Measurements from ENCODE around the gene ITIH5. TPM values are rescaled to one million over a fixed set of nuclear protein-coding genes. Genes with fewer than 3 reads are reported as not detected.
A peak's percentile ranks its signal among the peaks of the same experiment; 100 is the strongest.
"Not testable (repeated sequence)": the region's sequence is repeated elsewhere in the genome, so short reads cannot be mapped to it uniquely, and the experiment has no call there.

ITIH5 gene
- total RNA-seq, 1 donor from 2014 or later = 2.3 TPM

DNA sequence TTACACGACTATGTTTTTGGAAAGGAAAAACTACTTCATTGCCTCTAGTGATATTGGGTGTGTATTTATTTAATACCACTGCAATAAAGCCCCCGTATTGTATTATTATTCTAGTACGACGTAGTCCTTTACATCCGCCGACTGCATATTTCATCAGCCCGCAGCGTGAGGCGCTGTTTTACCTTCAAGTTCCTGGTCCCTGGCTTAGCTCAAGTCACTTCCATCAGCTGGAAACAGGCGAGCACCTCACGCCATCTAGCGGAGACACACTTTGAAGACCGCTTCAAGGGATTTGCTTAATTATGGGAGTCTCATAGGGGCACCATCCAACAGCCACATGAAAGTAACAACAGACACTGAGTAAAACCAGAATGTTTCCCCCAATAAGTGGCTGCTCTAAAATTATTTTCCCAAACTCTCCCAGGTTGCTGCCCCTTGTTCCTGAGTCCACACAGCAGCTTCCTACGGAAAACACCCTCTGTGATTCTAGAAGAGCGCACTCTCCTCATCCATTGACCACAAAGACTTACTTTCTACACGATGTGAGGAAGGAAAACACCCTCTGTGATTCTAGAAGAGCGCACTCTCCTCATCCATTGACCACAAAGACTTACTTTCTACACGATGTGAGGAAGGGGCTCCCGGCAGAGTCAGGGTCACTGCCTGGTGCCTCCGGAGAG, 20.6 kb upstream of the ITIH5 start:
- peak; percentile 91 for ATAC-seq

DNA sequence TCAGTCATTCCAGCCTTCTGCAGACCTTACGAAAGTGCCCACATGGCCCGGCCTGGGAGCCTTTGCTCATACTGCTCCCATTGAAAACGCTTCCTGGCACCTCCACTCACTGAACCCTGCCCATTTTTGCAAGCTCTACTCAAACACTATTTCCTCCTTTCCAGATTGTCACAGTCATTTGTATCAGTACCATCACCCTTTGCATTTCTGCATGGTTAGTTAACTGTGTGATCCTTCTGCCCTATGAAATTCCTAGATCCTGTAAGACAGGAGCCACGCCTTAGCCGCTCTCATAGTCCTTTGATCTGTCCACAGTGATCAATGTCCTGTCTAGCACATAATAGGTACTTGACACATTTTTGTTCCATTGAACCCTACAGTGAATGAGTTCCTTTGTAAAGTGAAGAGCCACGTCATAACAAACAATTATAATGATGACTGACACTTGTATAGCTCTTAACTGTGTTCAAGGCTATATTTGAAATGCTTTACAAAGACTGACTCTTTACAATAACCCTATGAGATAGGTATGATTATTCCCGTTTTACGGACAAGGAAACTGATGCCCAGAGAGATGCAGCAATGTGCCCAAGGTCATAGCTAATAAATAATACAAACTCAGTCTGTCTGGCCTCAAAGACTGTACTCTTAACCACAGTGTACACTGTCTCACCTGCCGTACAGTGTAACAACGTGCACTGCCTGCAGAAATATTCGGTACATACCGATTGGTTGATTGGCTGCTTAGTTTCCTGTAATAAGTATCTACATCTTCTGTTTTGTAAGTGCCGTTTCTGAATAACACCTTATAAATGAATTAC, 19.8 kb upstream of the ITIH5 start:
- peak; percentile 88 for ATAC-seq

DNA sequence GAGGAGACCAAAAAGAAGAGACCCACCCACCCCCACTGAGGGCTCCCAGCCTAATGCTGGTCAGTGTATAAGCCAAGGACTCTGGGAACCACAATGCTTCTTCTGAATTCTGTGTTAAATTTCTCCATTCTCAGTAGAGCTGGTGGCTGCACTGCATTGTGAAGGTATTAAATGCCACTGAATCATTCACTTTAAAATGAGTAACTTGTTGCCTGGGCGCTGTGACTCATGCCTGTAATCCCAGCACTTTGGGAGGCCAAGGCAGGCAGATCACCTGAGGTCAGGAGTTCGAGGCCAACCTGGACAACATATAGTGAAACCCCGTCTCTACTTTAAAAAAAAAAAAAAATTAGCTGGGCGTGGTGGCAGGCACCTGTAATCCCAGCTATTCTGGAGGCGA, 13.3 kb upstream of the ITIH5 start:
- ATAC-seq = peak; percentile 50

DNA sequence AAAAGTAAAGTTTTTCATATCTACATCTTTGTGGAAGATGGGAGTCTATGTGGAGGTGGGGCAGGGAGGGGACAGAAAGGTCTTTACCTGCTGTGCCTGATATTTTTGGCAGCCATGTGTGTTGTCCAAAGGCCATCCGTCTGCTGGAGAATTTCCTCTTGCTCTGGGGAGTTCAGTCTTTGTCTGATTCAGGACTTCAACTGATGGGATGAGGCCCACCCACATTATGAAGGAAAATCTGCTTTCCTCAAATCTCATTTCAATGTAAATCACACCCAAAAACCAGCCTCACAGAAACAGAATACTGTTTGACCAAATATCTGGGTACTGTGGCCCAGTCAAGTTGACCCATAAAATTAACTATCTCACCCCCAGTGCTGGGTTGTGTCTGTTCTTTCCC, 12.5 kb upstream of the ITIH5 start:
- no peak for ATAC-seq

DNA sequence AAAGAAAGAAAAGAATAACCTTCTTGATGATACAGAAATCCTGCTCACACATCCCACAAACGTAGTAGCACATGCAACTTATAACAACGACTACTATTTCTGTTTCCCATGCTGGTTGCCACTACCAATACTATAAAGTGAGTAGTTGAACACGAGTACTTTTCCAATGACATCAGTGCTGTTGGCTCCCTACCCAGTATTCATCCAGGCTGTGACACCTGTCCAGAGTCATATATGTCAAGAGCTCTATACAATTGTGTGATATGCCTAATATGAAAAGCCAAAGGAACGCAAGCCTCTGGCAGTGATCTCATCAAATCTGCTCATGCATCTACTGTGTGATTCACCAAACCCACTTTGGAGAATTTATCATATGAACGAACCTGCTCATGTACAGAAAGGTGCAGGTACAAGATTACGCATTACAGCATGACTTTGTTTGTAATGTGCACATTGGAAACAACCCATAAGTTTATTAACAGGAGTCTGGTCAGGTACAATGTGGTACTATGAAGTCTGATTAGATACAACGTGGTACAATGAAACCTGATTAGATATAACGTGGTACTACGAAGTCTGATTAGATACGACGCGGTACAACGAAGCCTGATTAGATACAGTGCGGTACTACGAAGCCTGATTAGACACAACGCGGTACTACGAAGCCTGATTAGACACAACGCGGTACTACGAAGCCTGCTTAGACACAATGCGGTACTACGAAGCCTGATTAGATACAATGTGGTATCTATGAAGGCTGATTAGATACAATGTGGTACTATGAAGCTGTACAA, 5.8 kb upstream of the ITIH5 start:
- ATAC-seq = no peak

DNA sequence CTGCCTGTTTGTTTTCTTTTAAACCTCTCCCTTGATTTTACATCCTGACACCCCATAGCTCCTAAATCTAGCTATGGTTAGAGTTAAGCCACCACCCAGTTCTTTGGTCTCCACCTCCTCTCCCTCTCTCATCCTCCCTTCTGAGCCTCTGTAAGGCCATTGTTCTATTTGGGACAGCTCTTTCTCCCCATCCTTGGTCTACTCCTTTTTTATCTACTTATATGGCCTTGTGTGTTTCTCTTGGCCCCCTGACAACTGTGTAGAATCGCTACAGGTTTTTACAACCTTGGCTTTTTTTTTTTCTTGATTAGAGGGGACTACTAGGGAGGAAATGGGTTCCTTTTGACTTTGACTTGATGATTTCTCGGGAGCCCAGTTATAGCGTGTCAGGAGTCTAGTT, 3.4 kb upstream of the ITIH5 start:
- no peak for ATAC-seq

DNA sequence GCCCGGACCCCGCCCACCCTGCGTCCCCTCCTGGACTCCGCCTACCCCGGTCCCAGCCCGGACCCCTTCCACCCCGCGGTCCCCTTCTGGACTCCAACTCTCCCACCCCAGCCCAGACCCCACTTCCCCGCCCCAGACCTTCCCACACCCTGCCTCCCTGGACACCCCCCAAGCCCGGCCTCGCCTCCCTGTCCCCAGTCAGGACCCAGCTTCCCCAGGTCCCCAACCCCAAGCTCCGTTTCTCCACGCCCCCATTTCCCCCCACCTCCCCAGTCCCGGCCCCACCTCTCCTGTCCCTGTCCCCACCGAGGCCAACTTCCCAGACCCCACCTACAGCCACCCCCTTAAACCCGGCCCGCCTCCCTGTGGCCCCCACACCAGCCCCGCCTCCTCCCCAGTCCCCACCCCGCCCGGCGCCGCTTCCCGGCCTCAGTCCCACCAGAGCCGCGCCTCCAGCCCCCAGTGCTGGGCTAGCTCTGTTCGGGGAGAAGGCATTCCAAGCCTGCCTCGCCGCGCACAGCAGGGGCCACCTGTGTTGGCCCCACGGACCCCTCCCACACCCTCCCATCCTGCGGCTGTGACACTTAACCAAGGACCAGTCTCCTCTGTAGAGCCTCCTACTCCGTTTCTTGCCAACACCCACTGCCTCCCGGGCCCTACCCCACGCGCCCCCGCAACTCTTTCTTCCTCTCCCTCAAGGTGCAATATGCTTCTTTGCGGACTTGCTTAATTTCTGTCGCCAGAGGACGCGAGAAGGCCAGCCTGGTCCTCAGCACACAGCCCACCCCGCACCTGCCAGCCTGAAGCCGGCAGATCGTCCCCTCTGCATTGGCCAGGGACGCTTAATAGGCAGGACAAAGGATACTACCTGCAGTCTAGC, 736 bp upstream of the ITIH5 start:
- ATAC-seq = peak; percentile 36

DNA sequence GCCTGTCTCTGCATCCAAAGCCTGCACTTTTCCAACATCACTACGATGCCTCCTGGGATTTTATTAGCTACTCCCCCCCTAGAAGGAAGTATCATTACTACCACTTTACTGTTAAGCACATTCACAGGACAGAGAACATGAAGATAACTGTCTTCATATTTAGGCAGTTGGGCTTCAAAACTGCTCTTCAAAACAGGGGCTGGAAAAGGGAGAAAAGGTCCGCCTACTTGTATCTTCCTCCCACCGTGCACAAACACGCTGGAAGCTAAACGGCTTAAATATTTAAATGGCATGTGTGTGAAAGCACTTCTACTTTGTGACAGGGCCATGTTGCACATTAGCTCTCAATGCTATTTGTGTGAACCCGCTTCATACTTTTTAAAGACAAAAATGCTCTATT, 999 bp downstream of the ITIH5 start:
- ATAC-seq = no peak

DNA sequence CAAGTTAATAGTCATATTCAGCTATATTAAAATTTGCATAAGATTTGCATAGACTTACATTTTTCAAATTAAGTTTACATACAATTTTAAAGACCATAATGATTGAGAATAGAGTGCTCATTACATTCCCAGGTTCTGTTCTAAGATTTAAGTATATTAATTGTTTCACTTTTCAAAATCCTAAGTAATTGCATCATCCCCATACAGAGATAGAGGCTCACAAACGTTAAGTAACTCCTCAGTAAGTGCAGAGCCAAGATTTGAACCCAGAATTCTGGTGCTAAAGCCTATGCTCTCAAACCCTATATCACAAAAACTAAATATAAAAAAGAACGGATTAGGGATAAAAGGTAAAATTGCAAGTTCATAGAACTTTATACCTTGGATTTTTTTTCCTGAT, 2.1 kb downstream of the ITIH5 start:
- no peak for ATAC-seq

DNA sequence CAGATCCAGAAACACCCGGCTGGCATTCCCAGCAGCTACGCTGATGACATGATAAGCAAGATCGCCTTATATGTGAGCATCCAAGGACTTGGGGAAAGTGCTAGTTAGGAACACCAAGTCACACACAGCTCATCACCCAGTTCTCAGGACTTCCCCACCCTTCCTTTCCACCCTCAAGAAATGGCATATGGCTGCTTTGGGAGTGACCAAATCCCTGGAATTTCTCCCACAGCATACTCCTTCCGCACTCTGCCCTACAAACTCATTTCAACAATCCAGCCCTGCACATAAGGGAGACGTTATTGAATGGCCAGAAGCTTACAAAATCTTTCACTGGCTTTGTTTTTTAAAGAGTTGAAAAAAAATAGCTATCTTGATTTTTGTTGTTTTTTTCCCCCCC, 4.2 kb downstream of the ITIH5 start:
- no peak for ATAC-seq

DNA sequence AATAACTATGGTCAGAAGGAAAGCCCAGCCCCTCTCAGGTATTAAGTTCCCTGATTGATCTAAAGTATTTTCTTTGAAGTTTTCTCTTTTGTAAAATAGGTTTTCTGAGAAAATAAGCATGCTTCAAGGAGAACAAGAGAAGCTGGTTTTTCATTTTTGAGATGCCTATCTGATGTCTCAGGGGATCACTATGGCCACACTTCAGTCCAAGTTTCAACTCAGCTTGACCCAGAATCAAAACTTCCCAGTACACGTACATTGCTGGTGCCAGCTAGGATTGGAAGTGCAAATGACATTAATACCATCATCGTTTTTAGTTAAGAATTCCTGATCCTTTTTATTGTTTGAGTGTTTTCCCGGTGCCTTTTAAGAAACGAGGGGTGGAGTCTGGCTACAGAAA, 7.2 kb downstream of the ITIH5 start:
- no peak for ATAC-seq

DNA sequence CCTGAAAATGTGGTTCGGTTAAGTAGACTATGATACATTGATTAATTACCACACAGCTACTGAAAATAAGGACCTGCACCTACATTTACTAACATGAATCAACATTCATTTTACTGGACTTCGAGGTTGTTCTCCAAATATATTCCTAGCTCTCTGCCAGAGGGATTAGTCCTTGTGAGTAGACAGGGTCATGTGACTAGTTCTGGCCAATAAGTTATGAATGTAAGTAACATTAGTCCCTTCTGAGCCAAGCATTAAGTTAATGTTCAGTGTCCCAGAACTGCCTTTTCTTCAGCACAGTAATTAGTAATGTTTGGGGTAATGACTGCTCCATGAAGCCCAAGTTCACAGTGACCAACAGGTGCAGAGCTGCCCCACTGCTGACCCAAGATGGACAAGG, 9.2 kb downstream of the ITIH5 start:
- no peak for ATAC-seq

DNA sequence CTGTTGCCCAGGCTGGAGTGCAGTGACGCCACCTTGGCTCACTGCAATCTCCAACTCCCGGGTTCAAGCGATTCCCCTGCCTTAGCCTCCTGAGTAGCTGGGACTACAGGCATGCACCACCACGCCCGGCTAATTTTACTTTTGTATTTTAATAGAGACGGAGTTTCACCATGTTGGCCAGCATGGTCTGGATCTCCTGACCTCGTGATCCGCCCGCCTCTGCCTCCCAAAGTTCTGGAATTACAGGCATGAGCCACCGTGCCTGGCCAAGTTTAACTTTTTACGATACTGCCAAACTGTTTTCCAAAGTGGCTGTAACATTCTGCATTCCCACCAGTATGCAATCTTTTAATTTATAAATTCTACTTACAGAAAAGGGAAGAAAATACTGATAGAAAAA, 9.7 kb downstream of the ITIH5 start:
- not testable (repeated sequence) for ATAC-seq

DNA sequence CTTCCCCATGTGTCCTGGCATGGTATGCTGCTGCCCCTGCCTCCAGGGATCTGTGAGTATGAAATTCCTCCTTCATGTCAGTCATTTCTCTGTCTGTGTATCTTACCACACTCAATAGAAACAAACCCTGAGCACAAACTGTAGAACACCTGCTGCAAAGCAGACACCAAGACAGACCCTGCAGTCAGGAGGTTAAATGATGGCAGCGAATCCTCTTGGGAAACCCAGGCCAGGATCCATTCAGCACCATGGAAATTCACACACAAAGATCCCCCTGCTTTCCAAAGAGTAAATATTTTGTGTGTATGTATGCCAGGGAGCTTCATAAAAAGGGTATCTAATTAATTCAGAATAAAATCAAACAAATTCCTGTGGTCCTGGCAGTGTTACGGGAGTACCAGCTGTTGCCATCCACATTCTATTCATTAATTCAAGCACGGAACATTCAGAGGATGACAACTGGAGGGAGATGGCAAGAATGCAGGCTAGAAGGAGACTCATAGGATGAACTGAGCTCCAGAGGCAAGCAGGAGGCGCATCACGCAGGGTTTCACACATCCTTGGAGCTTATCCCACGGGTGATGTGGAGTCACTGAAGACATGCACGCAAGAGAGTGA, 14.8 kb downstream of the ITIH5 start:
- no peak for ATAC-seq

DNA sequence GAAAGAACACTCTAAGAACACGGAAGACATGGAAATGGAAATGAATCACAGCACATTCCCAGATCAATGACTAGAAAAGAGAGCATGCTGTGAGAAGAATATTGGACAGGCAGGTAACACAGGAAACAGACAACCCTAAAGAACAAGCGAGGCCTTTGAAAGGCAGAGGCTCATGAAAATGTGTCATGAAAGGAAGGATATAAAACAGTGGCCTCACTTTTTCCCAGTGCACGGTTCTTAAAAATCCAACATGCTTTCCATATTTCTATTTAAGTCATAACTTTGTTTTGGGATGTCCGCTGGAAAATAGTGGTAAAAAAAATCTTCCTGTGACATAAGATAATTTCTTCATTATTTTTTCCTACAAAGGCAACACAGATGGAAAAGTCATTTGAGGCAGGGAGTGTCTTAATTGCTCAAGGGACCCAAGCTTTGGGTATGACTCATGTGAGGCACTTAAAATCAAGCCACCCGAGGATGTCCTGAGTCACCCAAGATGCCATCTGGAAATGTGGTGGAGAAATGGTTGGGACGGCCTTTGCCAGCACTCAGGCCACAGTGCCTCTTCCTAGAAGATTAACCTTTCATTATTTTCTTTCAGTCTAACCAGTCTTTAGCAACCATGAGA, 17.0 kb downstream of the ITIH5 start:
- peak; percentile 63 for ATAC-seq

DNA sequence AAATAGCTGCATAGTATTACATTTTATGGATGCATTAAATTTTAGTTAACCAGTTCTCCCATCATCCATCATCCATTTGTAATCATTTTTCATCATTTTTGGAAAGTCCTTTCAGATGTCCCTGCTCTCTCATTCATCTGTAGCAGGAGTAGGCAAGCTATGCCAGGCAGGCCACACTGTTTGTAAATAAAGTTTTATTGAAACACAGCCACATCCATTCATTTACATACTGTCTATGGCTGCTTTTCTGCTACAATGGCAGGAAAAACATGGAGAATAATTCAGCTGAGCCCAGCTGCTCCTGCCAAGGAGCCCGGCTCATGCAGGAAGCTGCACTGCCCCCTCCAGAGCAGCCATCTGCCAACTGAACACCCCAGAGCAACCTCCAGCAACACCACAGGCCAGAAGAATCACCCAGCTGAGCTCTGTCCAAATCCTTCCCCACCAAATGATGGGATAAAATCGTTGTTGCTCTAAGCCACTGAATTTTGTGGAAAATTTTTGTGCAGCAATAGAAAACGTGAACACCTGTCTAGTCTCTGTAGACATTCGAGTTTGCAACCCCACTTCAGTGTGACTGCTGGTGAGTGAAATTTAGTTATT, 19.6 kb downstream of the ITIH5 start:
- ATAC-seq = no peak

DNA sequence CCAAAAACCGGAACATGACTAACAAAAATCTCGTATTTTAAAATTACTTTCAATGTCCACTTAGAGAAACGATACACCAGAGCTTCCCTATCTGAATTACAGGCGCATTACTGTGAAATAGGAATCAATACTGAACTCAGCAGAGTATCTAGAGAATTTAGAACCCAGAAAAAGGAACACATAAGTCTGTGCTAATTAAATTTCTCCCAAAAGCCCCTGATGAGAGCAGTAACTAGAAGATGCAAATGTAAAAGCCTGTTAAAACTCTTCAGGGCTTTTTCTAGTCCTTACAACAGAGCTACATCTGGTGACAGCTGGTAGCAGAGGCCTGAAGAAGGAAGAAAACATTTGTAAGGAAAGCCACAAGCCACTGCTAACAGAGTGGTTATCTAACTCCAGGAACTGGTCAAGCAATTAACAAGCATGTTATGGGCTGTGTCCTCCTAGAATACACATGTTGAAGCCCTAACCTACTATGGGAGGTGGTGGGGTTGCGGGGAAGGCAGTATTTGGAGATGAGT, 24.2 kb downstream of the ITIH5 start:
- no peak for ATAC-seq

DNA sequence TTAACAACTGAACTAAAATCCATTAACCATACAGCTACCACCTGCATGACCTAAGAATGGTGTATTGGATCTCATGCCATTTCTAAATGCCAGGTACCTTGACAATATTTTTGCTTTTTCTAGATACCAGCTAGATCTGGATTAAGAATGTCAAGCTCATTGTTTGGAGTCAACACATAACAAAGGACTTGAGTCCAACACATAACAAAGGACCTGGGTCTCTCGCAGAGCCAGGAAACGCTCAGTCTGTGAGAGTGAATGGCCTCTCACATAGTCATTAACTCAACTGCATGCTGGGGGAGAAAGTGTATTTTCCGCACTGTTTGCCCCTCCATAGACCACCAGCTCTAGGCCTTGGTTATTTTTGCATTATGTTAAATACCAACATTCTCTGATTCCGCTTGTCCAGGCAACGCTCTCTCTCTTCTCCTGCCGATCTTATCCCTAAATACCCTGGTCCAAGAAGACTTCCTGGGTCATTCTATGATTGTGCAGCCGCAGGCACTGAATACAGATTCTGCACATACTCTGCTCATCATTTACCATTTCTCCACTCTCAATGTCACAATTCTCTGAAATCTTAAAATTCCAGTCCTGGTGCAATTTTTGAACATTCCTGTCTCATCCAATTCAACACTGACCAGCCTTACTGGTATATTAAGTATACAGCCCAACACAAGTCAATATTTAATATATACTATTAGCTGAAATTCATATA, 31.2 kb downstream of the ITIH5 start:
- no peak for ATAC-seq

DNA sequence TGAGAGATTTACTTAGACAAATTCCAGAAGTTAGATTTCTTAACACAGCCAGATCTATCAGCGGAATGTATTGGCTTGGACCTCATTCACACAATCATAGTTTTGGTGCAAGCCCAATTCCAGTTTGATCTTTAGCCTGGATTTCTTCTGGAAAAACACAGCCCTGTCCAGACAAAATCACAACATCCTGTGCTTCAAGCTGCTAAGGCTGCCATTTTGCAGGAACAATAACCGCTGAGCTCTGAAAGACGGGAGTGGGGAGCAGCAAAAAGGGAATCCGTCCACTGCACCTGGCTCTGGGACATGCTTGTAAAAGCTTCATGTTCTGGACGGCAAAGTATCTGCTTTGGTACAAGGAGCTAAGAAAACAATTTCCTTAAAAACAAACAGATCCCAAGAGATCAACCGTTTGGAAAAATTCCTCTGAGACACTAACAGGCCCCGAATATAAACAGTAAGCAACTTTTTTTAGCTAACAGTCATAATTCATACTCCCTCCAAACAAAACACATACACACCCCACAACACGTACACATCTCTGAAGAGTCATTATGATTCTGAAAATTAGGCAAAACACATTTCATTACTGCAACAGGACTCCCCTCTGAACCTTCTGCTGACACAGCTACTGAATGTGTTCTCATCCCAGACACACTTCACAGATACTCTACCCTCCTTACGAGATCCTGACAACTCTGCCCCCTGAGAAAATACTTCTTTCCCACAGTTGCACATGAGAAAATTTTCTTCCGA, 32.4 kb downstream of the ITIH5 start:
- no peak for ATAC-seq

Data from esophagus mucosa (tissue), 1 donor.